ENCODE data around the gene AFG1L.

DNA sequence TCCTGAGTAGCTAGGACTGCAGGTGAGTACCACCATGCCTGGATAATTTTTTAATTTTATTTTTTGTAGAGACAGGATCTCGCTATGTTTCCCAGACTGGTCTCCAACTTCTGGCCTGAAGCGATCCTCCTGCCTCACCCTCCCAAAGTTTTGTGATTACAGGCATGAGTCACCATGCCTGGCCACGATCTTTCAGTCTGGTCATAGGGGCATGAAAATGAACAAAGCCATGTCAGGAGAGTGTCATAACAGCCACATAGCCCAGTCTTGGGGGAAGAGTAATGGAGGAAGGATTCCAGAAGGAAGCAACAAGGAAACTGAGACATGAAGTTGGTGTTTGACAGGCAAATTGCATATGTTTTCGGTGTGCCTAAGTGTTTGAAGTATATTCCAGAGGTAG is 17.0 kb upstream of the AFG1L start:
- TF ChIP-seq, protein P1, sequence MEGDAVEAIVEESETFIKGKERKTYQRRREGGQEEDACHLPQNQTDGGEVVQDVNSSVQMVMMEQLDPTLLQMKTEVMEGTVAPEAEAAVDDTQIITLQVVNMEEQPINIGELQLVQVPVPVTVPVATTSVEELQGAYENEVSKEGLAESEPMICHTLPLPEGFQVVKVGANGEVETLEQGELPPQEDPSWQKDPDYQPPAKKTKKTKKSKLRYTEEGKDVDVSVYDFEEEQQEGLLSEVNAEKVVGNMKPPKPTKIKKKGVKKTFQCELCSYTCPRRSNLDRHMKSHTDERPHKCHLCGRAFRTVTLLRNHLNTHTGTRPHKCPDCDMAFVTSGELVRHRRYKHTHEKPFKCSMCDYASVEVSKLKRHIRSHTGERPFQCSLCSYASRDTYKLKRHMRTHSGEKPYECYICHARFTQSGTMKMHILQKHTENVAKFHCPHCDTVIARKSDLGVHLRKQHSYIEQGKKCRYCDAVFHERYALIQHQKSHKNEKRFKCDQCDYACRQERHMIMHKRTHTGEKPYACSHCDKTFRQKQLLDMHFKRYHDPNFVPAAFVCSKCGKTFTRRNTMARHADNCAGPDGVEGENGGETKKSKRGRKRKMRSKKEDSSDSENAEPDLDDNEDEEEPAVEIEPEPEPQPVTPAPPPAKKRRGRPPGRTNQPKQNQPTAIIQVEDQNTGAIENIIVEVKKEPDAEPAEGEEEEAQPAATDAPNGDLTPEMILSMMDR (IDR thresholded peaks at IDR 0.05; ENCODE audit: poor library complexity) = no peak
- no peak for TF ChIP-seq EZH2 (IDR thresholded peaks at IDR 0.05; ENCODE audit: borderline replicate concordance)
- no peak for TF ChIP-seq EZH2phosphoT487 (IDR thresholded peaks at IDR 0.05; ENCODE audit: low read depth, severe bottlenecking, unreplicated experiment)
